HCT116 (cell line): ENCODE measurements around the gene GLP2R. TPM values are rescaled to one million over a fixed set of nuclear protein-coding genes. Genes with fewer than 3 reads are reported as not detected.

Source experiments
- ATAC-seq: fragments of 200-7000 bp; cut with Tn5 transposase; 2 replicates; pipeline ENCODE4 v1.9.1; 2020; ENCODE audit warnings: mild to moderate bottlenecking, moderate library complexity
- BruUV-seq: library from RNA; stranded (reverse); fragments of 400-500 nt; replicated peaks from 2 replicates; lab custom pipeline; 2021; lab: Mats Ljungman, UMichigan
- CTCF ChIA-PET: fragments of 300-600 bp; sonication (Branson Sonifier 250); formaldehyde crosslinking; loops from one replicate; lab custom pipeline; 2021; ENCODE audit warnings: antibody characterized with exemption; lab: Charles Lee
- POLR2A ChIA-PET: fragments of 300-600, 350-600 bp; sonication (Branson Sonifier 250); formaldehyde crosslinking; loops from one replicate; lab custom pipeline; 2021; ENCODE audit warnings: antibody characterized with exemption; lab: Charles Lee
- RAD21 ChIA-PET, 2 experiments: fragments of 300-600 bp; sonication (Branson Sonifier 250); formaldehyde crosslinking; loops; one replicate each; lab custom pipeline; 2023; ENCODE audit warnings: low total read pairs in 2 of 2; ENCODE audit not compliant: uncharacterized antibody in 2 of 2, unreplicated experiment in 2 of 2, low non-redundant PET in 1 of 2; lab: Charles Lee
- DNase-seq: peaks from one replicate; pipeline ENCODE4 v3.0.0-alpha.2; 2010; ENCODE audit warnings: low read depth, low spot score
- H2AFZ ChIP-seq: fragments of 200-600 bp; shearing (Covaris generic), sonication (generic); 2 replicates; pipeline ENCODE4 v1.6.1; 2017; ENCODE audit warnings: low read depth, mixed run types, mixed read lengths, antibody characterized with exemption, low read length; ENCODE audit not compliant: poor library complexity, severe bottlenecking
- H3K27ac ChIP-seq: 2 replicates; pipeline ENCODE4 v1.5.1; 2012; ENCODE audit warnings: low read depth, low read length
- H3K27me3 ChIP-seq: fragments of 200-600 bp; sonication (generic); 2 replicates; pipeline ENCODE4 v1.6.1; 2016; ENCODE audit warnings: mixed run types, low read length, mixed read lengths; ENCODE audit not compliant: insufficient read depth
- H3K36me3 ChIP-seq, 2 experiments: fragments of 200-500 bp in 1 of 2; fragments of 200-600 bp in 1 of 2; sonication (Bioruptor generic) in 1 of 2; sonication (generic) in 1 of 2; 2 replicates each; pipeline versions ENCODE4 v1.5.1 to v1.6.1; 2014 to 2016; ENCODE audit warnings: low read length in 2 of 2, inconsistent platforms in 1 of 2, mixed read lengths in 1 of 2, mixed run types in 1 of 2; ENCODE audit not compliant: insufficient read depth in 2 of 2, control insufficient read depth in 1 of 2
- H3K4me1 ChIP-seq, 2 experiments: fragments of 200-600 bp in 1 of 2; sonication (generic) in 1 of 2; 2 replicates each; pipeline versions ENCODE4 v1.5.1 to v1.6.1; 2012 to 2017; ENCODE audit warnings: low read length in 2 of 2, inconsistent platforms in 1 of 2, mild to moderate bottlenecking in 1 of 2, mixed read lengths in 1 of 2, mixed run types in 1 of 2, moderate library complexity in 1 of 2; ENCODE audit not compliant: insufficient read depth in 2 of 2, control insufficient read depth in 1 of 2
- H3K4me2 ChIP-seq: fragments of 200-600 bp; sonication (generic); 2 replicates; pipeline ENCODE4 v1.6.1; 2017; ENCODE audit warnings: mixed run types, low read length, mixed read lengths
- H3K4me3 ChIP-seq, 2 experiments: fragments of 200-600 bp in 1 of 2; sonication (generic) in 1 of 2; replicated peaks in 1 of 2; 2 replicates each; pipeline ENCODE4 v1.5.1; 2011 to 2016; ENCODE audit warnings: low read length in 2 of 2, control low read depth in 1 of 2, low read depth in 1 of 2, mild to moderate bottlenecking in 1 of 2, mixed read lengths in 1 of 2, mixed run types in 1 of 2
- H3K79me2 ChIP-seq: fragments of 200-600 bp; sonication (generic); 2 replicates; pipeline ENCODE4 v1.6.1; 2017; ENCODE audit warnings: mild to moderate bottlenecking, mixed run types, low read length, moderate library complexity, mixed read lengths; ENCODE audit not compliant: insufficient read depth
- H3K9ac ChIP-seq: fragments of 200-600 bp; sonication (generic); 2 replicates; pipeline ENCODE4 v1.6.1; 2016; ENCODE audit warnings: low read length, mixed read lengths
- H3K9me2 ChIP-seq: fragments of 200-600 bp; sonication (generic), shearing (Covaris generic); 2 replicates; pipeline ENCODE4 v1.6.1; 2017; ENCODE audit warnings: mixed run types, mild to moderate bottlenecking, moderate library complexity; ENCODE audit not compliant: insufficient read depth
- H3K9me3 ChIP-seq, 2 experiments: fragments of 200-500 bp in 1 of 2; fragments of 200-600 bp in 1 of 2; sonication (Bioruptor generic) in 1 of 2; sonication (generic) in 1 of 2; 2 replicates each; pipeline ENCODE4 v1.6.1; 2014 to 2017; ENCODE audit warnings: low read length in 2 of 2, mixed read lengths in 2 of 2, inconsistent platforms in 1 of 2, low read depth in 1 of 2, mild to moderate bottlenecking in 1 of 2, mixed run types in 1 of 2, moderate library complexity in 1 of 2; ENCODE audit not compliant: control insufficient read depth in 1 of 2, insufficient read depth in 1 of 2
- H4K20me1 ChIP-seq: fragments of 200-600 bp; sonication (generic), shearing (Covaris generic); 2 replicates; pipeline ENCODE4 v1.6.1; 2017; ENCODE audit warnings: mixed run types, mild to moderate bottlenecking, moderate library complexity; ENCODE audit not compliant: insufficient read depth
- CBX3 ChIP-seq: IDR thresholded peaks from 2 replicates; pipeline ENCODE4 v1.6.1; 2012; ENCODE audit warnings: low read depth
- CEBPB ChIP-seq: IDR thresholded peaks from 2 replicates; pipeline ENCODE4 v1.6.1; 2012; ENCODE audit warnings: low read depth
- CTCF ChIP-seq, 3 experiments: fragments of 200-600 bp in 1 of 3; sonication (generic) in 1 of 3; IDR thresholded peaks in 2 of 3; conservative IDR thresholded peaks in 1 of 3; 2 replicates each; pipeline ENCODE4 v1.5.1; 2012 to 2017; ENCODE audit warnings: low read depth in 2 of 3, low read length in 2 of 3, antibody characterized with exemption in 1 of 3, borderline replicate concordance in 1 of 3, control low read depth in 1 of 3, mild to moderate bottlenecking in 1 of 3, mixed read lengths in 1 of 3, mixed run types in 1 of 3, moderate library complexity in 1 of 3; ENCODE audit not compliant: insufficient read depth in 1 of 3
- EGR1 ChIP-seq: IDR thresholded peaks from 2 replicates; pipeline ENCODE4 v1.6.1; 2012; ENCODE audit warnings: low read depth
- ELF1 ChIP-seq: IDR thresholded peaks from 2 replicates; pipeline ENCODE4 v1.6.1; 2012; ENCODE audit warnings: low read depth, borderline replicate concordance
- MAX ChIP-seq: IDR thresholded peaks from 2 replicates; pipeline ENCODE4 v1.6.1; 2012
- POLR2AphosphoS5 ChIP-seq: IDR thresholded peaks from 2 replicates; pipeline ENCODE4 v1.6.1; 2011; ENCODE audit warnings: mild to moderate bottlenecking, low read depth, low read length, moderate library complexity
- REST ChIP-seq: IDR thresholded peaks from 2 replicates; pipeline ENCODE4 v1.6.1; 2012; ENCODE audit warnings: low read depth
- SIN3A ChIP-seq: IDR thresholded peaks from 2 replicates; pipeline ENCODE4 v1.6.1; 2012; ENCODE audit warnings: low read depth
- SP1 ChIP-seq: IDR thresholded peaks from 2 replicates; pipeline ENCODE4 v1.6.1; 2012; ENCODE audit warnings: low read depth
- YY1 ChIP-seq: IDR thresholded peaks from 2 replicates; pipeline ENCODE4 v1.6.1; 2011; ENCODE audit warnings: low read length, low read depth, moderate library complexity, mild to moderate bottlenecking; ENCODE audit not compliant: insufficient replicate concordance; ENCODE audit errors: extremely low read depth
- ZFX ChIP-seq: fragments of 450-650 bp; IDR thresholded peaks from 2 replicates; pipeline ENCODE4 v1.6.1; 2017
- intact Hi-C: fragments of 100-400 bp; cut with micrococcal nuclease; formaldehyde crosslinking; loops from 2 replicates; pipeline ENCODE4 v1.10.0; 2022
- total RNA-seq: library from RNA; stranded (reverse); gene quantifications from one replicate; pipeline ENCODE4 v1.2.1, GENCODE V29; 2021; ENCODE audit not compliant: unreplicated experiment

Gene GLP2R
- total RNA-seq, 1 experiment from 2014 or later = not detected

GRCh38 chr17:9824094-9824493, 1.6 kb upstream of the GLP2R start:
- Histone ChIP-seq H3K79me2 (no peaks in the 10 kb centered on the region), H3K27ac (no peak overlapping the region), H4K20me1 (no peaks in the 10 kb centered on the region), H3K9me3 (no peaks in the 10 kb centered on the region), H3K4me1 (peaks cover 3 to 7% of the 10 kb centered on the region in 2 experiments; a peak in 2 of 4 replicates), H3K9ac (no peak overlapping the region), H2AFZ (no peak overlapping the region), H3K27me3 (no peaks in the 10 kb centered on the region), H3K36me3 (no peaks in the 10 kb centered on the region), H3K4me3 (no peak overlapping the region), H3K9me2 (no peaks in the 10 kb centered on the region), H3K4me2 (no peak overlapping the region)
- ChIA-PET RAD21 (no interaction called here), CTCF (no interaction called here), POLR2A (no interaction called here)
- ATAC-seq = peak; percentile 79
- DNase-seq = no peak
- BruUV-seq = no TSS peak
- intact Hi-C loops = no loop called here
- TF ChIP-seq ZFX (no peak), EGR1 (no peak), POLR2AphosphoS5 (no peak), CEBPB (no peak), MAX (no peak), SP1 (no peak), YY1 (no peak), CTCF (IDR thresholded peaks at IDR 0.05 in 2 of 3, conservative IDR thresholded peaks at IDR 0.05 in 1 of 3; ENCODE audit: borderline replicate concordance in 1 of 3, insufficient read depth in 1 of 3, low read depth in 2 of 3, low read length in 2 of 3) (peak in 2 of 3 experiments; percentile 57 to 58; a peak in 4 of 6 replicates)

- RAD21 ChIA-PET = no interaction called here
- Histone ChIP-seq H3K9me3 (no peaks in the 10 kb centered on the region), H3K27me3 (no peaks in the 10 kb centered on the region), H3K27ac (no peak overlapping the region), H2AFZ (no peak overlapping the region), H3K36me3 (no peaks in the 10 kb centered on the region), H4K20me1 (no peaks in the 10 kb centered on the region), H3K4me3 (no peak overlapping the region), H3K9ac (no peak overlapping the region), H3K4me1 (peaks cover 3 to 7% of the 10 kb centered on the region in 2 experiments; a peak in 2 of 4 replicates), H3K4me2 (no peak overlapping the region), H3K9me2 (no peaks in the 10 kb centered on the region), H3K79me2 (no peaks in the 10 kb centered on the region)
- DNase-seq (no peak), ATAC-seq (no peak)
- intact Hi-C loops = no loop called here
- no TSS peak for BruUV-seq
- POLR2A ChIA-PET = no interaction called here
- CTCF ChIA-PET = no interaction called here
- no peak for TF ChIP-seq ZFX
- no peak for TF ChIP-seq CBX3
- no peak for TF ChIP-seq ELF1
- TF ChIP-seq SIN3A = no peak
- no peak for TF ChIP-seq SP1
- TF ChIP-seq EGR1 = no peak
- no peak for TF ChIP-seq CTCF (IDR thresholded peaks at IDR 0.05 in 2 of 3, conservative IDR thresholded peaks at IDR 0.05 in 1 of 3; ENCODE audit: borderline replicate concordance in 1 of 3, insufficient read depth in 1 of 3, low read depth in 2 of 3, low read length in 2 of 3)
- TF ChIP-seq REST = no peak
These were observed 856 bp upstream of the GLP2R start for GRCh38 chr17:9824797-9825338.
